ENCODE results near the gene GPR22. TPM values are rescaled to one million over a fixed set of nuclear protein-coding genes. Genes with fewer than 3 reads are reported as not detected.

GPR22 gene
- not detected for total RNA-seq (2021; ENCODE audit: unreplicated experiment)
- not detected for polyA plus RNA-seq (2012; ENCODE audit: insufficient read length)
- Bru-seq, nascent RNA, result not detected
- not detected for BruChase-seq, experiment 1, labeled RNA remaining after a 2-hour chase
- BruChase-seq, experiment 2, labeled RNA remaining after a 6-hour chase, result not detected
- long read RNA-seq, result 0 reads

GRCh38 chr7:107469929-107470328 lies at the start of gene GPR22:
Gene GPR22 (plus strand): TSS chr7:107470057. CDS start chr7:107474061, 4,004 bp downstream.
- TF ChIP-seq REST (IDR thresholded peaks at IDR 0.05; ENCODE audit: insufficient read depth in 1 of 2, low read depth in 2 of 2, low read length in 1 of 2), result no peak
- TF ChIP-seq CTCF (IDR thresholded peaks at IDR 0.05), result no peak
- TF ChIP-seq SIN3A (IDR thresholded peaks at IDR 0.05; ENCODE audit: borderline replicate concordance, insufficient read depth, low read depth, low read length), result no peak
- no peak for TF ChIP-seq TCF7L2 (IDR thresholded peaks at IDR 0.05; ENCODE audit: low read depth, low read length)
- no peak for TF ChIP-seq POLR2AphosphoS5 (IDR thresholded peaks at IDR 0.05; ENCODE audit: low read depth, low read length)
- ChIA-PET POLR2A (no interaction called here), CTCF (no interaction called here)
- Histone ChIP-seq H3K9me3 (ENCODE audit: control insufficient read depth, insufficient read depth, low read depth, low read length) (no peaks in the 10 kb centered on the region), H3K27ac (ENCODE audit: low read length) (no peak within 1 kb of the TSS), H3K4me1 (ENCODE audit: control insufficient read depth, insufficient read depth, low read length) (no peaks in the 10 kb centered on the region), H3K36me3 (ENCODE audit: control insufficient read depth, insufficient read depth, low read length) (no peaks in the 10 kb centered on the region), H3K4me3 (ENCODE audit: low read depth in 2 of 2, low read length in 2 of 2) (no peak within 1 kb of the TSS), H3K27me3 (ENCODE audit: control insufficient read depth, insufficient read depth, low read length) (no peaks in the 10 kb centered on the region)
- no TSS peak for BruUV-seq (replicated peaks)
- intact Hi-C loops (cut with micrococcal nuclease; ENCODE audit: unreplicated experiment) (no loop called here), in situ Hi-C loops (cut with HindIII; ENCODE audit: low pct_unique_long_range_greater_than_20kb, low sequenced_read_pairs) (no loop called here)
- no peak for DNase-seq (ENCODE audit: low read depth, low spot score)
- no peak for ATAC-seq

GRCh38 chr7:107427462-107427861 lies 42.4 kb upstream of the GPR22 start:
- Histone ChIP-seq H3K36me3 (ENCODE audit: control insufficient read depth, insufficient read depth, low read length) (no peaks in the 10 kb centered on the region), H3K4me1 (ENCODE audit: control insufficient read depth, insufficient read depth, low read length) (no peaks in the 10 kb centered on the region), H3K27me3 (ENCODE audit: control insufficient read depth, insufficient read depth, low read length) (no peaks in the 10 kb centered on the region), H3K9me3 (ENCODE audit: control insufficient read depth, insufficient read depth, low read depth, low read length) (no peaks in the 10 kb centered on the region), H3K27ac (ENCODE audit: low read length) (no peak overlapping the region), H3K4me3 (ENCODE audit: low read depth in 2 of 2, low read length in 2 of 2) (no peak overlapping the region)
- BruUV-seq (replicated peaks), result no TSS peak
- ATAC-seq, result no peak
- ChIA-PET CTCF (no interaction called here), POLR2A (no interaction called here)
- DNase-seq (ENCODE audit: low read depth, low spot score), result no peak
- TF ChIP-seq SIN3A (IDR thresholded peaks at IDR 0.05; ENCODE audit: borderline replicate concordance, insufficient read depth, low read depth, low read length) (no peak), CTCF (IDR thresholded peaks at IDR 0.05) (no peak), REST (IDR thresholded peaks at IDR 0.05; ENCODE audit: insufficient read depth in 1 of 2, low read depth in 2 of 2, low read length in 1 of 2) (no peak), TCF7L2 (IDR thresholded peaks at IDR 0.05; ENCODE audit: low read depth, low read length) (no peak), POLR2AphosphoS5 (IDR thresholded peaks at IDR 0.05; ENCODE audit: low read depth, low read length) (no peak)
- in situ Hi-C loops (cut with HindIII; ENCODE audit: low pct_unique_long_range_greater_than_20kb, low sequenced_read_pairs) (no loop called here), intact Hi-C loops (cut with micrococcal nuclease; ENCODE audit: unreplicated experiment) (no loop called here)

Data from Panc1 (cell line).